Activated CD4-positive, alpha-beta T cell treated with anti-CD3 and anti-CD28 coated beads, Interleukin-2, amount 50 U/mL, for 4 hours (primary cell): ENCODE data around the gene DCTN5.
"Not testable (repeated sequence)": the region's sequence is repeated elsewhere in the genome, so short reads cannot be mapped to it uniquely, and the experiment has no call there.

Source experiments
- DNase-seq, 2 experiments: peaks; one replicate each; pipeline ENCODE4 v3.0.0-alpha.2; 2020

Gene DCTN5

GRCh38 chr16:23694644-23695373 is 53.5 kb downstream of the DCTN5 start:
- no peak for DNase-seq

- DNase-seq = no peak
These were observed 54.5 kb downstream of the DCTN5 start for GRCh38 chr16:23695756-23696155.

- no peak for DNase-seq
These were observed 57.8 kb downstream of the DCTN5 start for GRCh38 chr16:23699100-23699499.

GRCh38 chr16:23700093-23700492 is 58.8 kb downstream of the DCTN5 start:
- DNase-seq = no peak

- DNase-seq = no peak
These were observed 59.2 kb downstream of the DCTN5 start for GRCh38 chr16:23700509-23700908.

- no peak for DNase-seq
These were observed 59.8 kb downstream of the DCTN5 start for GRCh38 chr16:23701045-23701444.

GRCh38 chr16:23702951-23703350 is 61.7 kb downstream of the DCTN5 start:
- DNase-seq = no peak

GRCh38 chr16:23704772-23705516 is 63.7 kb downstream of the DCTN5 start:
- no peak for DNase-seq

GRCh38 chr16:23705517-23705902 is 64.2 kb downstream of the DCTN5 start:
- DNase-seq = no peak

GRCh38 chr16:23706439-23706838 is 65.2 kb downstream of the DCTN5 start:
- DNase-seq = no peak

- no peak for DNase-seq
These were observed 68.3 kb downstream of the DCTN5 start for GRCh38 chr16:23709536-23709935.

GRCh38 chr16:23710008-23710407 is 68.7 kb downstream of the DCTN5 start:
- no peak for DNase-seq

- DNase-seq = no peak
These were observed 69.2 kb downstream of the DCTN5 start for GRCh38 chr16:23710504-23710903.

- no peak for DNase-seq
These were observed 70.5 kb downstream of the DCTN5 start for GRCh38 chr16:23711785-23712184.

- no peak for DNase-seq
These were observed 71.7 kb downstream of the DCTN5 start, which contains the start of gene ERN2 for GRCh38 chr16:23712976-23713375. Gene ERN2 (minus strand): TSS chr16:23713222. CDS start chr16:23713187, 35 bp downstream.

- DNase-seq = no peak
These were observed 75.2 kb downstream of the DCTN5 start for GRCh38 chr16:23716484-23716883.

- DNase-seq = not testable (repeated sequence)
These were observed 81.5 kb downstream of the DCTN5 start for GRCh38 chr16:23722613-23723240.

- no peak for DNase-seq
These were observed 83.0 kb downstream of the DCTN5 start for GRCh38 chr16:23724096-23724784.

- no peak for DNase-seq
These were observed 83.5 kb downstream of the DCTN5 start for GRCh38 chr16:23724785-23725131.

GRCh38 chr16:23726710-23727109 is 85.4 kb downstream of the DCTN5 start:
- DNase-seq = no peak
